HL-60/S4 treated with phorbol 12-myristate 13-acetate at 8.2 ng/mL for 4 days and 3 days (cell line): Measurements from ENCODE around the gene TECPR1.

ENCODE experiments used
- in situ Hi-C: fragments of 300-500 bp; cut with MboI; formaldehyde crosslinking; loops from 2 replicates; pipeline ENCODE4 v1.15.0; 2022; ENCODE audit warnings: low sequenced_read_pairs

TECPR1 gene

DNA sequence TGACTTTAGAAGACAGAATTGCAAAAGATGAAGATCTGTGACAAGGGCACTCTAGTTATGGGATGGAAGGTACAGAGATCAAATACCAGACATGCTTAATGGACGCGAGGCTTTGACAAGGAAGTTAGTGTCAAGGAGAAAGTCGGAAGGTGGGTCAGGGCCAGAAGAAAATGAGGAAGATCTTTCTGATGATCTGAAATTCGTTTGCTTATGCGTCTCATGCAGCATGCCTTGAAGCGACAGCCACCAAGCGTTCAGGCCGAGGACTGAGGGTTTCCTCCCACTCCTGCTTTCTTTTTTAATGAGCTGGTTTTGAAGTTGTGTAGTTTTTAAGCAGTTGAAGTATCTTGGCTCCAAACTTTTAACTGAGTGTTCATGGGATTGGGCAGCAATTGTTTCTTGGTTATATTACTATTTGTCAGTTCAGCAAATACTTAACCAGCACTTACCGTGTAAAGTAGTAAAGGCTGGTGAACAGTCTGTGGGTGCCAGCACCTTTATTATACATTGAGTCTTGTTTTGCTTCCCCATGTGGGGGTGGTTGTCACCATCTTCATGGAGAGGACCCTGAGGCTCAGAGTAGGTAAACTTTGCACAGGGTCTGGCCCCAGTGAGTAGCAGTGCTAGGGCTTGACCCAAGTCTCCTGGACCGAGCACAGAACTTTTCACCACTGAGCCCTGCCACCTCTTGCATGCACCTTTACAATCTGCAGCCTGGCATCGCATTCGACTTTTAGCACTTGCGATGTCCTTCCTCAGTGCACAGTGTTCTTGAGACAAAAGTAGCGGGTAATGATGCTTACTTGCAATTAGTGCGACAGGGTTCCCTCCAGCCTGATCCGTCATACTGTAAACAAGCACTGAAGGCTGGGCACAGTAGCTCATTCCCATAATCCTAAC is 55.1 kb downstream of the TECPR1 start:
- in situ Hi-C loops, result no loop called here

GRCh38 chr7:98194672-98195457 is 57.2 kb downstream of the TECPR1 start:
- in situ Hi-C loops, result no loop called here

- in situ Hi-C loops, result no loop called here
Observed at GRCh38 chr7:98194186-98194585, 57.8 kb downstream of the TECPR1 start.

- in situ Hi-C loops, result no loop called here
Observed at GRCh38 chr7:98193474-98194180, 58.4 kb downstream of the TECPR1 start.

- in situ Hi-C loops, result no loop called here
Observed at GRCh38 chr7:98192781-98193457, 59.1 kb downstream of the TECPR1 start.

- in situ Hi-C loops, result no loop called here
Observed at GRCh38 chr7:98191668-98192431, 60.2 kb downstream of the TECPR1 start.

- in situ Hi-C loops, result no loop called here
Observed at GRCh38 chr7:98189559-98189958, 62.5 kb downstream of the TECPR1 start.

DNA sequence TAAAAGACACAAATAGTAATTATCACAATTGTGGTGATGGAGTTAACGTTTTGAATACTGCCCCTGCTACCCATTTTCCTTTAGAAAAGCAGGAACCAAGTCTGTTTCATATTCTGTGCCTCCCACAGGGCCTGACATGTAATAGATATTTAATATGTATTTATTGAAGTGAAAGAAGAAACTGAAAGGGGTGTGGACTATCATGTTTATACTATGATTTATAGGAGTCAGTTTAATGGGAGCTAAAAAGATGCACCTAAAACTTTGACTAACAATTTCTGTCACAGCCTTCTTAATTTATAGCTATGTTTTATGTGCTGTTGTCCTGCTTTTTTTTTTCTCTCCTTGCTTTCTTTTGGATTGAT is 64.9 kb downstream of the TECPR1 start:
- in situ Hi-C loops, result no loop called here

GRCh38 chr7:98186452-98187137 is 65.4 kb downstream of the TECPR1 start:
- in situ Hi-C loops, result no loop called here

GRCh38 chr7:98185101-98185500 is 66.9 kb downstream of the TECPR1 start:
- in situ Hi-C loops, result no loop called here

- in situ Hi-C loops, result no loop called here
Observed at GRCh38 chr7:98180751-98181150, 71.3 kb downstream of the TECPR1 start.

DNA sequence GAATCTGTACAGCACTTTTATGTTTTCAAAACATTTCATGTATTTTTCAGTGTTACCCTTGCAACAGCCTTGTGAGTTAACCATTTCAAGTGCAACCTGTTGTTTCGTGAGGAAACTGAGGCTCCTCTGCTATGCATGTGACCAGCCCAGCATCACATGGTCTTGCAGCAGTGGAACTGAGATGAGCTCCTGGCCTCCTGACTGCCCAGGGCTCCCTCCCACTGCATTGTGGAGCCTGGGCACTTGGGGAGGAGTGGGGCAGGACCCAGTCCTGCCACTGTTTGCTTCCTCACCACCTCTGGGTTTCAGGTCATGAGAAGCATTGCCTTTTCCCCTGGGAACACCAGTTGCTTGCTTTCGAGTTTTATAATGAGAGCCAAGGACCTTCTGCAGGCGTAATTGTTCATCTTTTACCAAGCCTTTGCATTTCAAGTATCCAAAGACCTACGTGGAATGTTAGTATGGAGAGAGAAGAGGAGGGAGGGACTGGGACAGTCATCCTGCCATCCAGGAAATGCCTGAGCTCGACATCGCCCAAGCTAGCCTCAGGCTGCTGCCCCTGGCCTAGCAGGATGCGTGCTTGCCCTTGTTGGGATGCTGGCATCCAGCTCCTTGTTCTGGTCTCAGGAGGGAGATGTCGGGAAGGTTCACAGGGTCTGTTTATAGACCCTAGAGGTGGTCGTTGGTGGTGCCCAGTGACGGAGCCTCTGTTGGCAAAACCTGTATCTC is 73.1 kb downstream of the TECPR1 start:
- in situ Hi-C loops, result no loop called here

- in situ Hi-C loops, result no loop called here
Observed at GRCh38 chr7:98178321-98178720, 73.7 kb downstream of the TECPR1 start.

DNA sequence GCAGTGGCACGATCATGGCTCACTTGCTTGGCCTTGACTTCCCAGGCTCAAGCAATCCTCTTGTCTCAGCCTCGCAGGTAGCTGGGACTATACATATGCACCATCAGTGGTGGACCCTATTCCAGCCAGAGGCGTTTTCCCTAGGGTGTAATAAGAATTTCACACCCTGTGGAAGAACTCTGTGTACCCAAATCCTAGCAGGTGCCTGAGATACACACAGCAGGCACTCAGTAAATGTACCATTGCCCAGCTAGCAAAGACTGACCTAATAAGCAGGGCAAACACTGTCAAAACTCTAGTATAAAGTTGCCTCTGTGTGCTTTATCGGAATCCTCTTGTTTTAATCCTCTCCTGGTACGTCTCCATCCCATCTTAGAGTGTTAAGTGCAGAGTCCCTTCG is 74.5 kb downstream of the TECPR1 start:
- in situ Hi-C loops, result no loop called here

DNA sequence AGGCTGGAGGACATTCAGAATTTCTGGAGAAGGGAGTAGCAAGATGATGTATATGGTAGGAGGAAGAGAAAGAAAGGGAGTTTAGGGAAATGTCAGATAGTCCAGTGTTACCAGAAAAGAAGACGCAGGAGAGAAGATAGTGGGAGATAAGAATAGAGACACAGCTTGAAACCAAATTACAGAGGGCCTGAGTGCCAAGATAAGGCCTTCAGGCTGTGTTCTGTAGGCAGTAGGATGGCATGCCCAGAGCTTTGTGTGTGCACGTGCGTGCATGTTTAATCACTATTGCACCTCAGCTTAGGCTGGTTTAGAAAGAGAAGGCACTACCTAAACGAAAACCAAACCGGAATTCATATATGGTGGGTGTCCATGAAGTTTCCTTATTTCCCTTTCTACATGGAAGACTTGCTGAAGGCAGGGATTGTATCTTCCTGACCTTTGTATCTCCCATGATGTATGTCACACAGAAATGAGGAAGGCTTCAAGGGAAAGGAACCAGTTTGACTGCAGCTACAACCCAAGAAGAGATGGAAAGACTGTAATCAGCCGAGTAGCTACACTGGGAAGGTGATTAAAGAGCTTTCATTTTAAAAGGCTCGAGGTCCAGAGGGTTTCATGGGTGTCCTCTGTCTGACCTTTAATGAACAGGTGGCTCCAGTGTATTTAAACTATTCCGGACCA is 76.6 kb downstream of the TECPR1 start:
- in situ Hi-C loops, result no loop called here

- in situ Hi-C loops, result no loop called here
Observed at GRCh38 chr7:98174334-98175259, 77.4 kb downstream of the TECPR1 start.

DNA sequence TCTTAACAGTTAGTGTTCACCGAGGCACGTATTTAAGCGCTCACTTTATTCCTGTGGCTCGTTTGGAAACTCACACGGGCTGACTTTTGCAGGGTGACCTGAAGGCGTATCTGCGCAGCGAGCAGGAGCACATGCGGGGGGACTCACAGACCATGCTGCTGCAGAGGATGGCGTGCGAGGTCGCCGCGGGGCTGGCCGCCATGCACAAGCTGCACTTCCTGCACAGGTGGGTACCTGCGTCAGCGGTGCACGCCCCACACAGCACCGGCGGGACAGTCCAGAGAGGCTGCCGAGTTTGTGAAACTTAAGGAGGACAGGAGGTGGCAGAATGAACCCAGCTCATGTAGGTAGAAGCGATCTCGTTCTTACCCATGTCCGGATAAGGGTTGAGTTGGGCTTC is 80.6 kb downstream of the TECPR1 start:
- in situ Hi-C loops, result no loop called here
